Measurements from ENCODE around the gene MAPKAPK3.
"Not testable (repeated sequence)": the region's sequence is repeated elsewhere in the genome, so short reads cannot be mapped to it uniquely, and the experiment has no call there.

MAPKAPK3 gene

GRCh38 chr3:50653937-50654595 is 37.1 kb downstream of the MAPKAPK3 start:
- no peak for DNase-seq (ENCODE audit: low read depth in 1 of 2, low spot score in 1 of 2)

GRCh38 chr3:50655009-50655830 is 38.3 kb downstream of the MAPKAPK3 start:
- peak in 1 of 2 donors; percentile 27 for DNase-seq (ENCODE audit: low read depth in 1 of 2, low spot score in 1 of 2)

GRCh38 chr3:50656417-50657195 is 39.7 kb downstream of the MAPKAPK3 start:
- no peak for DNase-seq (ENCODE audit: low read depth in 1 of 2, low spot score in 1 of 2)

- no peak for DNase-seq (ENCODE audit: low read depth in 1 of 2, low spot score in 1 of 2)
Measured at GRCh38 chr3:50657407-50657806, 40.5 kb downstream of the MAPKAPK3 start.

- DNase-seq (ENCODE audit: low read depth in 1 of 2, low spot score in 1 of 2) = no peak
Measured at GRCh38 chr3:50657816-50658215, 40.9 kb downstream of the MAPKAPK3 start.

GRCh38 chr3:50658416-50658815 is 41.5 kb downstream of the MAPKAPK3 start:
- no peak for DNase-seq (ENCODE audit: low read depth in 1 of 2, low spot score in 1 of 2)

GRCh38 chr3:50658831-50659230 is 41.9 kb downstream of the MAPKAPK3 start:
- DNase-seq (ENCODE audit: low read depth in 1 of 2, low spot score in 1 of 2) = no peak

- DNase-seq (ENCODE audit: low read depth in 1 of 2, low spot score in 1 of 2) = no peak
Measured at GRCh38 chr3:50660386-50660785, 43.4 kb downstream of the MAPKAPK3 start.

GRCh38 chr3:50661321-50661837 is 44.4 kb downstream of the MAPKAPK3 start:
- DNase-seq (ENCODE audit: low read depth in 1 of 2, low spot score in 1 of 2) = no peak

GRCh38 chr3:50662408-50662807 is 45.5 kb downstream of the MAPKAPK3 start:
- DNase-seq (ENCODE audit: low read depth in 1 of 2, low spot score in 1 of 2) = no peak

GRCh38 chr3:50665081-50665840 is 48.3 kb downstream of the MAPKAPK3 start:
- DNase-seq (ENCODE audit: low read depth in 1 of 2, low spot score in 1 of 2) = no peak

GRCh38 chr3:50665841-50666115 is 48.8 kb downstream of the MAPKAPK3 start:
- DNase-seq (ENCODE audit: low read depth in 1 of 2, low spot score in 1 of 2) = not testable (repeated sequence)

GRCh38 chr3:50666837-50667236 is 49.9 kb downstream of the MAPKAPK3 start:
- no peak for DNase-seq (ENCODE audit: low read depth in 1 of 2, low spot score in 1 of 2)

- no peak for DNase-seq (ENCODE audit: low read depth in 1 of 2, low spot score in 1 of 2)
Measured at GRCh38 chr3:50671331-50671730, 54.4 kb downstream of the MAPKAPK3 start.

GRCh38 chr3:50672656-50673055 is 55.7 kb downstream of the MAPKAPK3 start:
- DNase-seq (ENCODE audit: low read depth in 1 of 2, low spot score in 1 of 2) = no peak

GRCh38 chr3:50673931-50674330 is 57.0 kb downstream of the MAPKAPK3 start:
- DNase-seq (ENCODE audit: low read depth in 1 of 2, low spot score in 1 of 2) = no peak

GRCh38 chr3:50674349-50675178 is 57.6 kb downstream of the MAPKAPK3 start, which contains the start of gene DOCK3:
Gene DOCK3 (plus strand): TSS chr3:50674927. CDS start chr3:50675264, 337 bp downstream.
- no peak for DNase-seq (ENCODE audit: low read depth in 1 of 2, low spot score in 1 of 2)

- DNase-seq (ENCODE audit: low read depth in 1 of 2, low spot score in 1 of 2) = peak in 1 of 2 donors; percentile 27
Measured at GRCh38 chr3:50675179-50676030, 58.5 kb downstream of the MAPKAPK3 start.
